GM20000 (cell line): Measurements from ENCODE around the gene ARHGEF39.

Source experiments
- DNase-seq: peaks from one replicate; pipeline ENCODE4 v3.0.0; 2012; ENCODE audit warnings: low spot score
- CTCF ChIP-seq: IDR thresholded peaks from 2 replicates; pipeline ENCODE4 v1.5.1; 2012; ENCODE audit warnings: mild to moderate bottlenecking, control low read depth; ENCODE audit errors: extremely low read depth, missing control alignments

The ARHGEF39 gene

GRCh38 chr9:35661756-35662350, 3.1 kb downstream of the ARHGEF39 start:
- no peak for DNase-seq
- TF ChIP-seq CTCF = no peak

GRCh38 chr9:35660966-35661415, 4.0 kb downstream of the ARHGEF39 start:
- no peak for DNase-seq
- no peak for TF ChIP-seq CTCF

GRCh38 chr9:35659340-35659739, 5.7 kb downstream of the ARHGEF39 start:
- DNase-seq = no peak
- no peak for TF ChIP-seq CTCF

GRCh38 chr9:35658968-35659220, 6.1 kb downstream of the ARHGEF39 start:
- TF ChIP-seq CTCF = no peak
- DNase-seq = no peak

- DNase-seq = peak; percentile 97
- peak; percentile 70 for TF ChIP-seq CTCF
Measured at GRCh38 chr9:35658137-35658967, 6.6 kb downstream of the ARHGEF39 start, which contains the start of gene CCDC107. CCDC107 (plus strand) TSS chr9:35658292; CDS start chr9:35658380, 88 bp downstream.

GRCh38 chr9:35657546-35658136, 7.4 kb downstream of the ARHGEF39 start, which contains the start of gene RMRP:
RMRP (minus strand) TSS chr9:35658019.
- no peak for TF ChIP-seq CTCF
- DNase-seq = peak; percentile 91

- no peak for TF ChIP-seq CTCF
- DNase-seq = no peak
Measured at GRCh38 chr9:35656831-35657545, 8.0 kb downstream of the ARHGEF39 start.
